MM.1S (cell line): ENCODE data around the gene C2CD4C.
"Not testable (repeated sequence)": the region's sequence is repeated elsewhere in the genome, so short reads cannot be mapped to it uniquely, and the experiment has no call there.

Source experiments
- DNase-seq: peaks from one replicate; pipeline ENCODE4 v3.0.0-alpha.2; 2015
- H2AFZ ChIP-seq: fragments of 300-600 bp; sonication (generic); 2 replicates; pipeline ENCODE4 v1.6.0; 2016; ENCODE audit warnings: antibody characterized with exemption, low read length
- H3F3A ChIP-seq: fragments of 300-600 bp; sonication (generic); 2 replicates; pipeline ENCODE4 v1.6.1; 2016; ENCODE audit warnings: mild to moderate bottlenecking, antibody characterized with exemption, low read length, moderate library complexity, mixed read lengths; ENCODE audit not compliant: insufficient read depth
- H3K27ac ChIP-seq: fragments of 300-600 bp; sonication (generic); 2 replicates; pipeline ENCODE4 v1.5.1; 2016; ENCODE audit warnings: mild to moderate bottlenecking, low read length
- H3K27me3 ChIP-seq: fragments of 300-600 bp; sonication (generic); replicated peaks from 2 replicates; pipeline ENCODE4 v1.6.0; 2016; ENCODE audit warnings: low read length; ENCODE audit not compliant: insufficient read depth
- H3K36me3 ChIP-seq: fragments of 300-600 bp; sonication (generic); replicated peaks from 2 replicates; pipeline ENCODE4 v1.6.1; 2016; ENCODE audit warnings: mild to moderate bottlenecking, low read length, mixed read lengths; ENCODE audit not compliant: insufficient read depth
- H3K4me1 ChIP-seq: fragments of 300-600 bp; sonication (generic); 2 replicates; pipeline ENCODE4 v1.6.1; 2016; ENCODE audit warnings: low read length, mixed read lengths
- H3K4me2 ChIP-seq: fragments of 300-600 bp; sonication (generic); 2 replicates; pipeline ENCODE4 v1.6.0; 2016; ENCODE audit warnings: low read depth, low read length
- H3K4me3 ChIP-seq: fragments of 300-600 bp; sonication (generic); 2 replicates; pipeline ENCODE4 v1.5.1; 2016; ENCODE audit warnings: low read length, mixed read lengths
- H3K79me2 ChIP-seq: fragments of 300-600 bp; sonication (generic); 2 replicates; pipeline ENCODE4 v1.6.1; 2016; ENCODE audit warnings: mixed run types, low read length, mixed read lengths
- H3K9ac ChIP-seq: fragments of 300-600 bp; sonication (generic); 2 replicates; pipeline ENCODE4 v1.6.1; 2016; ENCODE audit warnings: low read length, mixed read lengths
- H3K9me2 ChIP-seq: fragments of 300-600 bp; sonication (generic); replicated peaks from 2 replicates; pipeline ENCODE4 v1.6.1; 2016; ENCODE audit warnings: mild to moderate bottlenecking, low read length, mixed read lengths; ENCODE audit not compliant: insufficient read depth
- H3K9me3 ChIP-seq: fragments of 300-600 bp; sonication (generic); replicated peaks from 2 replicates; pipeline ENCODE4 v1.6.1; 2016; ENCODE audit warnings: mild to moderate bottlenecking, low read length, mixed read lengths; ENCODE audit not compliant: insufficient read depth
- H4K20me1 ChIP-seq: fragments of 300-600 bp; sonication (generic); 2 replicates; pipeline ENCODE4 v1.6.1; 2016; ENCODE audit warnings: mild to moderate bottlenecking, low read length, moderate library complexity, mixed read lengths; ENCODE audit not compliant: insufficient read depth
- CTCF ChIP-seq: fragments of 300-600 bp; sonication (generic); IDR thresholded peaks from 2 replicates; pipeline ENCODE4 v1.5.1; 2016; ENCODE audit warnings: antibody characterized with exemption, low read length, mixed read lengths
- EZH2 ChIP-seq: fragments of 300-600 bp; sonication (generic); optimal IDR thresholded peaks from 2 replicates; pipeline ENCODE3; 2017; ENCODE audit warnings: low read depth, mild to moderate bottlenecking, antibody characterized with exemption, low read length, mixed read lengths
- EZH2phosphoT487 ChIP-seq: fragments of 300-600 bp; sonication (generic); IDR thresholded peaks from 2 replicates; pipeline ENCODE4 v1.6.1; 2018; ENCODE audit warnings: antibody characterized with exemption, low read length

C2CD4C gene

GRCh38 chr19:411723-412355 is 2.9 kb upstream of the C2CD4C start:
- H3K4me3 ChIP-seq = no peak overlapping the region
- DNase-seq = no peak
- TF ChIP-seq EZH2 (no peak), EZH2phosphoT487 (no peak), CTCF (no peak)
- no peak overlapping the region for H3K4me2 ChIP-seq
- H3K9me3 ChIP-seq = no peaks in the 10 kb centered on the region
- no peaks in the 10 kb centered on the region for H4K20me1 ChIP-seq
- H3K36me3 ChIP-seq = no peaks in the 10 kb centered on the region
- no peaks in the 10 kb centered on the region for H3K79me2 ChIP-seq
- H3K27ac ChIP-seq = no peak overlapping the region
- H3F3A ChIP-seq = no peaks in the 10 kb centered on the region
- H3K9me2 ChIP-seq = no peaks in the 10 kb centered on the region
- no peak overlapping the region for H3K9ac ChIP-seq
- H2AFZ ChIP-seq = no peak overlapping the region
- H3K27me3 ChIP-seq = peaks cover 90% of the 10 kb centered on the region
- no peaks in the 10 kb centered on the region for H3K4me1 ChIP-seq

GRCh38 chr19:411121-411722 is 2.3 kb upstream of the C2CD4C start:
- not testable (repeated sequence) for H3K9me2 ChIP-seq, H3K4me2 ChIP-seq, H4K20me1 ChIP-seq, H3K4me1 ChIP-seq, H2AFZ ChIP-seq, H3K9ac ChIP-seq, H3K27ac ChIP-seq, DNase-seq, H3K79me2 ChIP-seq, H3K9me3 ChIP-seq, H3F3A ChIP-seq, H3K4me3 ChIP-seq, H3K36me3 ChIP-seq
- H3K27me3 ChIP-seq = peaks cover 89% of the 10 kb centered on the region

- Histone ChIP-seq H3F3A (no peaks in the 10 kb centered on the region), H3K9ac (no peak overlapping the region), H3K9me3 (no peaks in the 10 kb centered on the region), H3K27me3 (peaks cover 89% of the 10 kb centered on the region), H3K4me3 (no peak overlapping the region), H4K20me1 (no peaks in the 10 kb centered on the region), H3K4me2 (no peak overlapping the region), H2AFZ (no peak overlapping the region), H3K27ac (no peak overlapping the region), H3K79me2 (no peaks in the 10 kb centered on the region), H3K36me3 (no peaks in the 10 kb centered on the region), H3K4me1 (no peaks in the 10 kb centered on the region), H3K9me2 (no peaks in the 10 kb centered on the region)
- TF ChIP-seq EZH2phosphoT487 (no peak), CTCF (no peak), EZH2 (no peak)
- no peak for DNase-seq
These were observed 1.4 kb upstream of the C2CD4C start for GRCh38 chr19:410243-410781.
